Measurements from ENCODE around the gene LAMA4. TPM values are rescaled to one million over a fixed set of nuclear protein-coding genes. Genes with fewer than 3 reads are reported as not detected.
A peak's percentile ranks its signal among the peaks of the same experiment; 100 is the strongest.

LAMA4 gene
- polyA plus RNA-seq, 2 of the 4 experiments (the other 2 are of a cell fraction), result 1.0 to 3.1 TPM

- FAIRE-seq, result no peak
- Histone ChIP-seq H3K4me1 (peaks cover 29% of the 10 kb centered on the region), H3K9me3 (no peaks in the 10 kb centered on the region), H3K27ac (peak overlapping the region; percentile 38 to 78; a peak in 4 of 6 replicates), H3K4me2 (peak overlapping the region; percentile 50), H3K4me3 (no peak overlapping the region)
- ChIA-PET POLR2A (no interaction called here), CTCF (no interaction called here)
- no peak; a peak in 2 of 6 replicates for ATAC-seq
- no peak for TF ChIP-seq ESRRA (IDR thresholded peaks at IDR 0.05; ENCODE audit: borderline replicate concordance, low read length)
- TF ChIP-seq, protein P1, sequence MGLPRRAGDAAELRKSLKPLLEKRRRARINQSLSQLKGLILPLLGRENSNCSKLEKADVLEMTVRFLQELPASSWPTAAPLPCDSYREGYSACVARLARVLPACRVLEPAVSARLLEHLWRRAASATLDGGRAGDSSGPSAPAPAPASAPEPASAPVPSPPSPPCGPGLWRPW (IDR thresholded peaks at IDR 0.05), result no peak
- no peak for TF ChIP-seq BHLHE40 (IDR thresholded peaks at IDR 0.05; ENCODE audit: low read depth, low read length)
- peak in 1 of 2 experiments; percentile 18; a peak in 1 of 4 replicates for TF ChIP-seq CEBPB (IDR thresholded peaks at IDR 0.05)
- 48% methylated on average over 3 of the region's 3 CpGs for WGBS (ENCODE audit: missing lambda C conversion rate)
- DNase-seq (ENCODE audit: low read depth in 1 of 2, low spot score in 1 of 2), result no peak
Observed at GRCh38 chr6:112223070-112223861, 31.1 kb downstream of the LAMA4 start.

GRCh38 chr6:112221981-112222852 is 32.1 kb downstream of the LAMA4 start:
- POLR2A ChIA-PET, result no interaction called here

GRCh38 chr6:112221561-112221960 is 32.8 kb downstream of the LAMA4 start:
- H3K9me3 ChIP-seq, result no peaks in the 10 kb centered on the region
- DNase-seq (ENCODE audit: low read depth in 1 of 2, low spot score in 1 of 2), result no peak
- CTCF ChIA-PET, result interaction anchor here (1.6 kb wide), 1 partner anchor 58 kb away, joined by 3 read pairs; no protein-coding TSS in a partner anchor
- H3K4me3 ChIP-seq, result no peak overlapping the region
- FAIRE-seq, result no peak
- H3K4me1 ChIP-seq, result peaks cover 46% of the 10 kb centered on the region
- no peak overlapping the region for H3K4me2 ChIP-seq
- POLR2A ChIA-PET, result no interaction called here
- H3K27ac ChIP-seq, result 0 out of 6 replicates have a peak overlapping the region, but pooled peaks of 1 of the 2 experiments have one; percentile 32
- TF ChIP-seq MAFK (IDR thresholded peaks at IDR 0.05; ENCODE audit: partially characterized antibody) (no peak), HOXB13 (CRISPR knock-in tag; IDR thresholded peaks at IDR 0.05; ENCODE audit: low read depth) (no peak), NR3C1 (IDR thresholded peaks at IDR 0.05) (no peak), HEYL (CRISPR knock-in tag; IDR thresholded peaks at IDR 0.05) (no peak), RNF2 (IDR thresholded peaks at IDR 0.05; ENCODE audit: borderline replicate concordance, low read depth) (no peak), EHF (CRISPR knock-in tag; IDR thresholded peaks at IDR 0.05) (no peak), BCL3 (IDR thresholded peaks at IDR 0.05) (no peak), SMC3 (IDR thresholded peaks at IDR 0.05) (no peak), CHD4 (IDR thresholded peaks at IDR 0.05; ENCODE audit: borderline replicate concordance) (no peak), FOSB (CRISPR knock-in tag; IDR thresholded peaks at IDR 0.05) (no peak), CBX8 (IDR thresholded peaks at IDR 0.05) (no peak), RCOR1 (IDR thresholded peaks at IDR 0.05; ENCODE audit: low read depth, low read length) (no peak)
- TF ChIP-seq, protein P2, sequence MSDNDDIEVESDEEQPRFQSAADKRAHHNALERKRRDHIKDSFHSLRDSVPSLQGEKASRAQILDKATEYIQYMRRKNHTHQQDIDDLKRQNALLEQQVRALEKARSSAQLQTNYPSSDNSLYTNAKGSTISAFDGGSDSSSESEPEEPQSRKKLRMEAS (IDR thresholded peaks at IDR 0.05), result no peak
- ATAC-seq, result no peak

More at GRCh38 chr6:112221981-112222852, 32.1 kb downstream of the LAMA4 start:
- no peak for TF ChIP-seq RARB (CRISPR knock-in tag; IDR thresholded peaks at IDR 0.05)
- no peak for TF ChIP-seq BHLHE40 (IDR thresholded peaks at IDR 0.05; ENCODE audit: low read depth, low read length)
- no peak for TF ChIP-seq KDM1A (IDR thresholded peaks at IDR 0.05; ENCODE audit: low read depth)
- no peak for TF ChIP-seq MYC (IDR thresholded peaks at IDR 0.05; ENCODE audit: borderline replicate concordance, low read length)
- TF ChIP-seq CEBPB (IDR thresholded peaks at IDR 0.05), result no peak
- TF ChIP-seq ZSCAN20 (CRISPR knock-in tag; IDR thresholded peaks at IDR 0.05), result no peak
- no peak for TF ChIP-seq EHMT2 (IDR thresholded peaks at IDR 0.05; ENCODE audit: low read depth)
- TF ChIP-seq RFX5 (IDR thresholded peaks at IDR 0.05), result no peak
- TF ChIP-seq RCOR1 (IDR thresholded peaks at IDR 0.05; ENCODE audit: low read depth, low read length), result no peak
- no peak for TF ChIP-seq ZFP36 (IDR thresholded peaks at IDR 0.05; ENCODE audit: borderline replicate concordance, partially characterized antibody)
- TF ChIP-seq JUN (IDR thresholded peaks at IDR 0.05), result no peak
- TF ChIP-seq PHF8 (IDR thresholded peaks at IDR 0.05; ENCODE audit: borderline replicate concordance, low read depth), result no peak
- TF ChIP-seq TFCP2L1 (CRISPR knock-in tag; IDR thresholded peaks at IDR 0.05), result no peak
- TF ChIP-seq EP300 (IDR thresholded peaks at IDR 0.05), result no peak
- no peak for TF ChIP-seq SREBF2 (IDR thresholded peaks at IDR 0.05)
- FAIRE-seq (no peak), ATAC-seq (peak in 1 of 2 experiments; percentile 38; a peak in 2 of 6 replicates), DNase-seq (ENCODE audit: low read depth in 1 of 2, low spot score in 1 of 2) (no peak)
- no peak overlapping the region for H3K4me3 ChIP-seq
- H3K4me2 ChIP-seq, result peak overlapping the region; percentile 50; the same call in 2 of the 3 replicates
- H3K9me3 ChIP-seq, result no peaks in the 10 kb centered on the region
- CTCF ChIA-PET, result interaction anchor here (1.6 kb wide), 1 partner anchor 59 kb away, joined by 3 read pairs; no protein-coding TSS in a partner anchor
- WGBS (ENCODE audit: missing lambda C conversion rate), result 62% methylated on average over 6 of the region's 6 CpGs
- peaks cover 39% of the 10 kb centered on the region for H3K4me1 ChIP-seq
- peak overlapping the region; percentile 40 to 78; a peak in 4 of 6 replicates for H3K27ac ChIP-seq

Data from A549 (cell line).